K562 (cell line): ENCODE measurements around the gene LRIF1. TPM values are rescaled to one million over a fixed set of nuclear protein-coding genes. Genes with fewer than 3 reads are reported as not detected.

Experiments used
- ATAC-seq: fragments of 200-7000 bp; cut with Tn5 transposase; 3 replicates; pipeline ENCODE4 v1.9.1; 2020; ENCODE audit warnings: moderate library complexity
- BruUV-seq: library from RNA; stranded (reverse); fragments of 400-500 nt; replicated peaks from 2 replicates; lab custom pipeline; 2021; lab: Mats Ljungman, UMichigan
- CTCF ChIA-PET: fragments of 300-600 bp; formaldehyde crosslinking; extraction: SDS; loops from one replicate; lab custom pipeline; 2021; ENCODE audit warnings: low intra/inter-chr PET ratio; lab: Yijun Ruan, JAX
- POLR2A ChIA-PET: fragments of 300-600, 350-650 bp; sonication (Branson Sonifier 250); formaldehyde crosslinking; extraction: SDS; loops from one replicate; lab custom pipeline; 2021; ENCODE audit warnings: antibody characterized with exemption, inconsistent platforms; lab: Yijun Ruan, JAX
- DNase-seq, 4 experiments: peaks; one replicate each; pipeline versions ENCODE4 v3.0.0 to v3.0.0-alpha.2; 2011 to 2018; ENCODE audit warnings: low spot score in 3 of 4, mixed read lengths in 3 of 4; ENCODE audit errors: extremely low read depth in 1 of 4
- FAIRE-seq: peaks from 2 replicates; lab custom pipeline; 2011; peaks lifted over from hg19 to GRCh38; lab: Jason Lieb, UNC
- H2AFZ ChIP-seq: 2 replicates; pipeline ENCODE4 v1.6.0; 2011; ENCODE audit warnings: low read depth, low read length, control low read depth, inconsistent platforms
- H3K27ac ChIP-seq: fragments of 200-600 bp; 3 replicates; pipeline ENCODE4 v1.8.0; 2011; ENCODE audit warnings: low read depth, mild to moderate bottlenecking, control low read depth, inconsistent platforms, low read length, moderate library complexity, mixed read lengths; ENCODE audit errors: extremely low read depth
- H3K27me3 ChIP-seq, 2 experiments: fragments of 300-600 bp in 1 of 2; 2 replicates in 1 of 2; 3 replicates in 1 of 2; pipeline versions ENCODE4 v1.6.0 to v1.8.0; 2011; ENCODE audit warnings: inconsistent platforms in 2 of 2, low read length in 2 of 2, mild to moderate bottlenecking in 1 of 2, mixed read lengths in 1 of 2, moderate library complexity in 1 of 2; ENCODE audit not compliant: control insufficient read depth in 2 of 2, insufficient read depth in 2 of 2
- H3K36me3 ChIP-seq: fragments of 300-600 bp; 3 replicates; pipeline ENCODE4 v1.8.0; 2011; ENCODE audit warnings: mild to moderate bottlenecking, low read length, inconsistent platforms; ENCODE audit not compliant: control insufficient read depth, insufficient read depth
- H3K4me1 ChIP-seq, 2 experiments: fragments of 200-600 bp in 1 of 2; replicated peaks in 1 of 2; 2 replicates in 1 of 2; 3 replicates in 1 of 2; pipeline versions ENCODE4 v1.5.1 to v1.8.0; 2011; ENCODE audit warnings: inconsistent platforms in 2 of 2, low read length in 2 of 2, mild to moderate bottlenecking in 1 of 2, mixed read lengths in 1 of 2, moderate library complexity in 1 of 2; ENCODE audit not compliant: control insufficient read depth in 2 of 2, insufficient read depth in 2 of 2
- H3K4me2 ChIP-seq: 2 replicates; pipeline ENCODE4 v1.6.1; 2011; ENCODE audit warnings: low read length, control low read depth, inconsistent platforms, mixed read lengths; ENCODE audit not compliant: insufficient read depth
- H3K4me3 ChIP-seq: fragments of 200-600 bp; sonication (generic), shearing (Covaris generic); 2 replicates; pipeline ENCODE4 v1.5.1; 2016; ENCODE audit warnings: control low read depth, inconsistent platforms
- H3K79me2 ChIP-seq: fragments of 200-600 bp; 3 replicates; pipeline ENCODE4 v1.8.0; 2011; ENCODE audit warnings: low read length, inconsistent platforms; ENCODE audit not compliant: control insufficient read depth, insufficient read depth
- H3K9ac ChIP-seq, 2 experiments: 2 replicates each; pipeline versions ENCODE4 v1.6.0 to v1.6.1; 2011; ENCODE audit warnings: low read depth in 2 of 2, low read length in 2 of 2, control low read depth in 1 of 2, inconsistent platforms in 1 of 2, mild to moderate bottlenecking in 1 of 2, mixed read lengths in 1 of 2; ENCODE audit not compliant: insufficient read depth in 1 of 2
- H3K9me1 ChIP-seq: one replicate; pipeline ENCODE4 v1.6.0; 2011; ENCODE audit warnings: inconsistent platforms, mild to moderate bottlenecking, low read length, moderate library complexity; ENCODE audit not compliant: control insufficient read depth, insufficient read depth
- H3K9me3 ChIP-seq: replicated peaks from 2 replicates; pipeline ENCODE4 v1.5.1; 2011; ENCODE audit warnings: low read depth, low read length, inconsistent platforms; ENCODE audit not compliant: control insufficient read depth, insufficient read depth
- H4K20me1 ChIP-seq: replicated peaks from 2 replicates; pipeline ENCODE4 v1.6.1; 2011; ENCODE audit warnings: low read length, inconsistent platforms, mixed read lengths; ENCODE audit not compliant: control insufficient read depth, insufficient read depth
- ARID1B ChIP-seq: fragments of 450-650 bp; IDR thresholded peaks from 2 replicates; pipeline ENCODE4 v1.6.1; 2016; ENCODE audit warnings: antibody characterized with exemption, mild to moderate bottlenecking, inconsistent platforms
- ATF3 ChIP-seq, 2 experiments: fragments of 450-650 bp in 1 of 2; sonication (generic) in 1 of 2; formaldehyde crosslinking in 1 of 2; IDR thresholded peaks in 1 of 2; conservative IDR thresholded peaks in 1 of 2; 2 replicates each; pipeline versions ENCODE4 v1.6.1 to v1.8.1; 2016 to 2023; ENCODE audit warnings: mild to moderate bottlenecking in 2 of 2, moderate library complexity in 2 of 2, inconsistent platforms in 1 of 2, missing genetic modification reagents in 1 of 2
- CHD2 ChIP-seq: IDR thresholded peaks from 2 replicates; pipeline ENCODE4 v1.6.1; 2011; ENCODE audit warnings: low read depth, low read length
- DPF2 ChIP-seq: fragments of 450-650 bp; IDR thresholded peaks from 2 replicates; pipeline ENCODE4 v1.6.1; 2016
- E2F1 ChIP-seq: sonication (generic); formaldehyde crosslinking; IDR thresholded peaks from 2 replicates; pipeline ENCODE4 v1.8.1; 2023; ENCODE audit warnings: mild to moderate bottlenecking, missing genetic modification reagents, moderate library complexity
- FOSL1 ChIP-seq: fragments of 200-800 bp; sonication (Bioruptor generic); conservative IDR thresholded peaks from 2 replicates; pipeline ENCODE4 v1.6.1; 2016; ENCODE audit warnings: missing genetic modification characterization, missing compliant biosample characterization
- JUND ChIP-seq, 2 experiments: IDR thresholded peaks; 2 replicates in 1 of 2; 3 replicates in 1 of 2; pipeline ENCODE4 v1.6.1; 2011; ENCODE audit warnings: borderline replicate concordance in 2 of 2, low read depth in 2 of 2, low read length in 2 of 2, improper control_type of control experiment in 1 of 2, missing biosample characterization in 1 of 2, missing genetic modification characterization in 1 of 2, missing genetic modification reagents in 1 of 2
- KAT8 ChIP-seq: fragments of 450-650 bp; IDR thresholded peaks from 2 replicates; pipeline ENCODE4 v1.6.1; 2016; ENCODE audit warnings: low read depth, mild to moderate bottlenecking
- NFE2 ChIP-seq: IDR thresholded peaks from 2 replicates; pipeline ENCODE4 v1.6.1; 2014; ENCODE audit warnings: antibody characterized with exemption, low read depth
- NRF1 ChIP-seq, 2 experiments: fragments of 450-650 bp; IDR thresholded peaks in 1 of 2; conservative IDR thresholded peaks in 1 of 2; 2 replicates each; pipeline ENCODE4 v1.6.1; 2014; ENCODE audit warnings: mild to moderate bottlenecking in 2 of 2
- TCF7 ChIP-seq: sonication (generic); IDR thresholded peaks from 2 replicates; pipeline ENCODE4 v1.6.1; 2016; ENCODE audit warnings: antibody characterized with exemption, borderline replicate concordance
- TEAD4 ChIP-seq, 2 experiments: sonication (generic) in 1 of 2; formaldehyde crosslinking in 1 of 2; IDR thresholded peaks; 2 replicates each; pipeline versions ENCODE4 v1.6.1 to v1.8.0; 2012 to 2022; ENCODE audit warnings: borderline replicate concordance in 1 of 2, inconsistent platforms in 1 of 2, low read length in 1 of 2, mild to moderate bottlenecking in 1 of 2, missing genetic modification reagents in 1 of 2
- YY1 ChIP-seq, 3 experiments: IDR thresholded peaks; 2 replicates each; pipeline ENCODE4 v1.6.1; 2011; ENCODE audit warnings: low read length in 2 of 3, mild to moderate bottlenecking in 2 of 3, moderate library complexity in 2 of 3, borderline replicate concordance in 1 of 3, control low read depth in 1 of 3, low read depth in 1 of 3; ENCODE audit not compliant: insufficient read depth in 3 of 3, insufficient replicate concordance in 2 of 3, control insufficient read depth in 1 of 3, insufficient read length in 1 of 3; ENCODE audit errors: extremely low read depth in 1 of 3
- ZEB2 ChIP-seq: fragments of 450-650 bp; IDR thresholded peaks from 2 replicates; pipeline ENCODE4 v1.6.1; 2016
- ZNF274 ChIP-seq: IDR thresholded peaks from 2 replicates; pipeline ENCODE4 v1.6.1; 2011; ENCODE audit warnings: low read depth, mild to moderate bottlenecking, low read length, moderate library complexity, borderline replicate concordance
- ZNF512 ChIP-seq: IDR thresholded peaks from 2 replicates; pipeline ENCODE4 v1.6.1; 2016; ENCODE audit warnings: missing genetic modification characterization, missing compliant biosample characterization
- WGBS: fragments of 100-300 bp; shearing (Covaris generic); methylation state at CpG from one replicate; pipeline ENCODE4 v1.1.6; 2016; ENCODE audit warnings: low coverage, mixed read lengths; ENCODE audit not compliant: insufficient coverage; ENCODE audit errors: missing lambda C conversion rate; 5-methylcytosine and 5-hydroxymethylcytosine counted together
- in situ Hi-C: fragments of 300-500 bp; cut with MboI; formaldehyde crosslinking; loops from 4 replicates; pipeline ENCODE4 v1.15.0; 2018; ENCODE audit warnings: inconsistent platforms, mixed read lengths
- intact Hi-C: fragments of 100-400 bp; cut with micrococcal nuclease; formaldehyde crosslinking; loops from 2 replicates; pipeline ENCODE4 v1.14.2; 2022
- polyA plus RNA-seq, 8 experiments: library from polyadenylated mRNA; depleted of rRNA in 4 of 8; stranded (reverse) in 5 of 8; unstranded in 3 of 8; fragments of >200 nt; fragmentation: Nextera tagmentation in 2 of 8; fragmentation: Illumina TruSeq in 1 of 8; extraction: Ambion mirVana in 2 of 8; extraction: Trizol in 1 of 8; gene quantifications; 2 replicates each; pipeline versions ENCODE4 v1.2.1 to v1.2.3, GENCODE V29; 2011 to 2014; ENCODE audit warnings: inconsistent platforms in 1 of 8, missing spikeins in 1 of 8
- total RNA-seq, 7 experiments: library from RNA; depleted of rRNA in 6 of 7; stranded (reverse); fragments of >200 nt in 6 of 7; fragmentation: Illumina TruSeq in 2 of 7; extraction: Trizol in 2 of 7; gene quantifications; 2 replicates each; pipeline versions ENCODE4 v1.2.1 to v1.2.3, GENCODE V29; 2011 to 2021; ENCODE audit warnings: low replicate concordance in 1 of 7

The LRIF1 gene
- total and polyA plus RNA-seq, 9 of the 15 experiments (the other 6 are each of a cell fraction or from before 2014, with no cell fraction given): 35.6 to 88.8 (median 74.1) TPM

GRCh38 chr1:110927484-110928075 lies 36.1 kb downstream of the LRIF1 start:
- intact Hi-C loops: no loop called here
- peak; percentile 6 for FAIRE-seq

More at GRCh38 chr1:110927484-110928075, 36.1 kb downstream of the LRIF1 start:
- H4K20me1 ChIP-seq: no peaks in the 10 kb centered on the region
- H3K4me3 ChIP-seq: no peak overlapping the region
- ATAC-seq: peak; percentile 86
- H3K36me3 ChIP-seq: no peaks in the 10 kb centered on the region
- H3K27me3 ChIP-seq: no peaks in the 10 kb centered on the region
- no peaks in the 10 kb centered on the region for H3K79me2 ChIP-seq
- peak overlapping the region; percentile 20; the same call in 1 of the 3 replicates for H3K27ac ChIP-seq
- no peaks in the 10 kb centered on the region for H3K9me3 ChIP-seq
- CTCF ChIA-PET: no interaction called here
- H3K4me2 ChIP-seq: peak overlapping the region; percentile 15; the same call in 1 of the 2 replicates
- no peaks in the 10 kb centered on the region for H3K9me1 ChIP-seq
- H2AFZ ChIP-seq: peak overlapping the region; percentile 78
- no TSS peak for BruUV-seq
- in situ Hi-C loops: no loop called here
- POLR2A ChIA-PET: interaction anchor here (1.8 kb wide), 1 partner anchor 10 kb away, joined by 3 read pairs; no protein-coding TSS in a partner anchor
- WGBS: 44% methylated on average over 2 of the region's 2 CpGs
- TF ChIP-seq ATF3 (IDR thresholded peaks at IDR 0.05) (peak; percentile 57; the same call in 1 of the 2 replicates), ATF3 (CRISPR knock-in tag; conservative IDR thresholded peaks at IDR 0.05) (no peak), TCF7 (0 out of 2 replicates have a peak, but pooled peaks have one; percentile 54), TEAD4 (IDR thresholded peaks at IDR 0.05; ENCODE audit: low read length) (peak; percentile 41; the same call in 1 of the 2 replicates), TEAD4 (CRISPR knock-in tag; IDR thresholded peaks at IDR 0.05; ENCODE audit: borderline replicate concordance) (no peak), ZNF274 (no peak), NRF1 (conservative IDR thresholded peaks at IDR 0.05 in 1 of 2, IDR thresholded peaks at IDR 0.05 in 1 of 2) (no peak), ARID1B (0 out of 2 replicates have a peak, but pooled peaks have one; percentile 21), DPF2 (0 out of 2 replicates have a peak, but pooled peaks have one; percentile 45), JUND (IDR thresholded peaks at IDR 0.05; ENCODE audit: borderline replicate concordance, low read depth, low read length) (peak; percentile 75; the same call in 1 of the 2 replicates), JUND (tag; IDR thresholded peaks at IDR 0.05; ENCODE audit: borderline replicate concordance, low read depth, low read length) (peak; percentile 88; the same call in 2 of the 3 replicates), E2F1 (CRISPR knock-in tag) (no peak), ZEB2 (no peak), NFE2 (peak; percentile 18; the same call in 1 of the 2 replicates), YY1 (IDR thresholded peaks at IDR 0.05; ENCODE audit: borderline replicate concordance in 1 of 3, control insufficient read depth in 1 of 3, extremely low read depth in 1 of 3, insufficient read depth in 3 of 3, insufficient read length in 1 of 3, insufficient replicate concordance in 2 of 3, low read depth in 1 of 3, low read length in 2 of 3) (peak in 2 of 3 experiments; percentile 35 to 90), FOSL1 (tag) (peak; percentile 87), KAT8 (peak; percentile 58; the same call in 1 of the 2 replicates), CHD2 (no peak), ZNF512 (tag) (peak; percentile 65; the same call in 1 of the 2 replicates)
- H3K9ac ChIP-seq: no peak overlapping the region
- peak; percentile 16 to 41 (median 24) for DNase-seq
- H3K4me1 ChIP-seq: peaks cover 0 to 3% of the 10 kb centered on the region in 2 experiments; a peak in 1 of 5 replicates
